Measurements from ENCODE around the gene TOP1.
"Not testable (repeated sequence)": the region's sequence is repeated elsewhere in the genome, so short reads cannot be mapped to it uniquely, and the experiment has no call there.

The TOP1 gene

GRCh38 chr20:41131594-41132387, 103.2 kb downstream of the TOP1 start:
- Mint-ChIP-seq H3K9me3 (no peaks in the 10 kb centered on the region), H3K36me3 (ENCODE audit: insufficient read depth) (peaks cover 9% of the 10 kb centered on the region), H3K27me3 (no peaks in the 10 kb centered on the region), H3K27ac (no peak overlapping the region), H3K4me3 (no peak overlapping the region), H3K4me1 (ENCODE audit: low read depth in 2 of 2) (peaks cover 13 to 21% of the 10 kb centered on the region in 2 donors)
- ATAC-seq (replicated peaks) (no peak), DNase-seq (no peak)

DNA sequence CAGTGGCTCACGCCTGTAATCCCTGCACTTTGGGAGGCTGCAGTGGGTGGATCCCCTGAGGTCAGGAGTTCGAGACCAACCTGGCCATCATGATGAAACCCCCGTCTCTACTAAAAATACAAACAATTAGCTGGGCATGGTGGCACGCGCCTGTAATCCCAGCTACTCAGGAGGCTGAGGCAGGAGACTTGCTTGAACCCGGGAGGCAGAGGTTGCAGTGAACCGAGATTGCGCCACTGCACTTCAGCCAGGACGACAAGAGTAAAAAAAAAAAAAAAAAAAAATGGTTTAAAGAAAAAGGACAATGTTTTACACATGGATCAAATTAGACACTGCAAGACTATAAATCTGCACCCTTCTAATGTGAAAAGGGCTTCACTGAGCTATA, 103.8 kb downstream of the TOP1 start:
- not testable (repeated sequence) for DNase-seq; H3K9me3 Mint-ChIP-seq; ATAC-seq (replicated peaks); H3K36me3 Mint-ChIP-seq (ENCODE audit: insufficient read depth); H3K27ac Mint-ChIP-seq; H3K27me3 Mint-ChIP-seq; H3K4me3 Mint-ChIP-seq
- H3K4me1 Mint-ChIP-seq (ENCODE audit: low read depth in 2 of 2), result peaks cover 13 to 21% of the 10 kb centered on the region in 2 donors

GRCh38 chr20:41133709-41134361, 105.2 kb downstream of the TOP1 start:
- Mint-ChIP-seq H3K9me3 (no peaks in the 10 kb centered on the region), H3K4me1 (ENCODE audit: low read depth in 2 of 2) (peaks cover 17 to 28% of the 10 kb centered on the region in 2 donors), H3K36me3 (ENCODE audit: insufficient read depth) (peaks cover 22% of the 10 kb centered on the region), H3K27me3 (no peaks in the 10 kb centered on the region), H3K4me3 (no peak overlapping the region), H3K27ac (no peak overlapping the region)
- DNase-seq, result no peak
- no peak for ATAC-seq (replicated peaks)

DNA sequence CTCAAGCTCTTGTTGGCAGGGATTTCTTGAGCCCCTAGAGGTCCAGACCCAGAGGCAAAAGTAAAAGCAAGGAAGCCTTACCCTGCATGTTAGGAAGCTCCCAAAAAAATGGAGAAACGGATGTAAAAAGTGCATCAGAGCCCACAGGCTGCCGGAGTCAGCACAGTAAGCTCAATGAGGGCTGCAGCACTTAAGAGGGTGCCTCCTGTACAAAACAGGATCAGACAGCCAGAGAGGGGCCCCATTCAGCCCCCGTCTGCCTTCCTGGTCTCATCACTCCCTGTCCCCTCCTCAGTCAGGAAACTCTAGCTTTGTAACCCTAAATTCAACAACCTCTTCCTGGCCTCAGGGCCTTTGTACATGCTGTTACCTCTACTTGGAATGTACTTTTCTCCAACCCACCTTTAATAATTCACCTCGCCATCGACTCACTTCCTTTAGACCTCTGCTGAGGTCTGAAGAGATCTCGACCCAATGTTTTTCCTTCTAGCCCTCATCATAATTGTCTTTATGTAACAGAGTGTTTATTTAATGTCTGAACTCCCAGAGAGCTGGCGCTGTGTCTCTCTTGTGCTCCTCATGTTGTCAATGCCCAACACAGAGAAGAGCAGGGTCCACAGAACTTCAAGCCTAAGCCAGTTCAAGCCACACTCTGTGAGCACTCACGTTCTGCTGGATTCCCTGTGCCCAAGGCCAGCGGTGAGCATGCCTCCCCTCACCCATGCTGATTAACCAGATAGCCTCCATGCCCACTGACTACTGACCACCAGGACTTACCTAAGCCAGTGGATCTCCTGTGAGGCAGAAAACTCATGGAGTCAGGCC, 106.0 kb downstream of the TOP1 start:
- ATAC-seq (replicated peaks) (no peak), DNase-seq (no peak)
- Mint-ChIP-seq H3K9me3 (no peaks in the 10 kb centered on the region), H3K36me3 (ENCODE audit: insufficient read depth) (peaks cover 26% of the 10 kb centered on the region), H3K27ac (peak overlapping the region in 1 of 2 donors; percentile 45), H3K4me1 (ENCODE audit: low read depth in 2 of 2) (peaks cover 24 to 36% of the 10 kb centered on the region in 2 donors), H3K27me3 (no peaks in the 10 kb centered on the region), H3K4me3 (no peak overlapping the region)

GRCh38 chr20:41135187-41135887, 106.7 kb downstream of the TOP1 start:
- ATAC-seq (replicated peaks) (peak; percentile 17), DNase-seq (peak; percentile 58 to 60 (median 58))
- Mint-ChIP-seq H3K4me1 (ENCODE audit: low read depth in 2 of 2) (peaks cover 32 to 43% of the 10 kb centered on the region in 2 donors), H3K36me3 (ENCODE audit: insufficient read depth) (peaks cover 31% of the 10 kb centered on the region), H3K4me3 (peak overlapping the region; percentile 85 to 86), H3K27me3 (no peaks in the 10 kb centered on the region), H3K27ac (peak overlapping the region in 1 of 2 donors; percentile 45), H3K9me3 (no peaks in the 10 kb centered on the region)

DNA sequence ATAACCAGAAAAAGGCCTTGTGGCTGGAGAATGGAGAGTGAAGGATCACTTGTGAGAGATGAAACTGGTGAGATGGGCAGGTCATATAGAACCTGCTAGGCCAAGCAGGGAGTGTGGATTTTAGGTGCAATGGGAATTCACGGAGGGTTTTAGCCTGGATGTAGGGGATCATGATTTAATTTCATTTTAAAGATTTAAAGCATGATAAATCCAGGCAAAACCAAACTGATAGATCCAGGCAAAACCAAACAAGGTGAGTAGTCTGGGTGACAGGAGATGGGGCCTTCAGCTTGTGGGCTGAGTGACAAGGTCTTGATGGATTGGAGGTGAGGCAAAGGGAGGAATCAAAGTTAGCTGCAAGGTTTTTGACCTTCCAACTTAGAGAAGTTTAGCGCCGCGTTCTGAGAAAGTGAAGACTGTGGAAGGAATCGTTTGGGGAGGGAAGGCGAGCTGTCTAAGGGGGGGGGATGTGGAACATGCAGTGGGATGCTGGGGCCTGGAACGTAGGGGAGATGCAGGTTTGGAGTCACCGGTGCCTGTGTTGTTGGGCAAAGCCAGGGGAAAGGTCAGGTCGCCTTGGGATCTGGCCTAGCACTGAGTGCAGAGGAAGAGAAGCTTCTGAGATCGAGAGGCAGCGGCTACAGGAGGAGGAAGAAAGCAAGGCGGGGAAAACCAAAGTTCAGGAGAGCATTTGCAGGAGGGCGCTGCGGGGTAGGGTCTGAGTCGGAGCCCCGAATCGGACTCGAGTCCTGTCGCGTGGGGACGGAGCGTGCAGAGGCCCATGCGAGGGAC, 107.5 kb downstream of the TOP1 start:
- Mint-ChIP-seq H3K4me3 (peak overlapping the region; percentile 85 to 86), H3K27me3 (no peaks in the 10 kb centered on the region), H3K9me3 (no peaks in the 10 kb centered on the region), H3K4me1 (ENCODE audit: low read depth in 2 of 2) (peaks cover 39 to 51% of the 10 kb centered on the region in 2 donors), H3K36me3 (ENCODE audit: insufficient read depth) (peaks cover 35% of the 10 kb centered on the region), H3K27ac (peak overlapping the region; percentile 72 to 97)
- ATAC-seq (replicated peaks) (no peak), DNase-seq (no peak)

DNA sequence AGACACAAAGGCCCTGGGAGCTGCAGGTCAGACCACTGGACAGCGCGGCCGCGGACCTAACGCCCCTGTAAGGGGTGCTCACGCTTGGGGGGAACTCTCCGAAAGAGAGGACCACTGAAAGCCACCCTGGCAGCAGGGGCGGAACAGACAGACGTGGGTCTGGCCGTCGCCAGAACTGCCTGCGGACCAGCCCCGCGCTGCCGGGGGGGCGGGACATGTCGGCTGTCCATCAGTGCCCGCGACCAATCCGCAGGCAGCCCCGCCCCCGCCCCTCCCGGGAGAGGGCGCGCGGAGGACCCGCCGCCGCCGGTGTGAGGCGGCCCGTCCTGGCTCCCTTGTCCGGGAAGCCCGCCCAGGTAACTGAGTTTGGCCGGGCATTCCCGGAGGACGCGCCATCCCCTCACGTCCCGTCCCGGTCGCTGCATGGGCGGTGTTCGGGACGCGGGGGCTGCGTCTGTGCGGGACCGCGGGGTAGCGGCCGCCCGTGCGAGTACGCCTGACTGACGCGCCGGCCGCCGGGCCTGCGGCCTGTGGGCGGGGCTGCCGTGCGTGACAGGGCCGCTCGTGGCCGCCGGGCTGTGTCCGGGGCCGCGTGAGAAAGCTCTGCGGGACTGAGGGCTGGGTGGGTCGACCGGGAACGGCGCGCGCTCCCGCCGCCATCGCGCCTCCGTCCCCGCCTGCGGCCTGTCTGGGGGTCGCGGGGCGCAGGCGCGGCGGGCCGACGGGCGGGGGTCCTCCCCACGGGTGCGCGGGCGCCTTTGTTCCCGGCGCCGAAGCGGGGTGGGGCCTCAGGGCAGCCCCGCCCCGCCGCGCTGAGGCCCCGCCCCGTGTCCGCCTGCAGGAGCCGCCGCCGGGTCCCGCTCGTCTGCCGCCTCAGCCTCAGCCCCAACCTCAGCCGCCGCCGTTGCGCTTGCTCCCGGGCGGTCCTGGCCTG, 108.3 kb downstream of the TOP1 start, which contains the start of gene PLCG1:
Gene PLCG1, plus strand, starts transcription at position 864 of the 934 bp plus-strand sequence. CDS start 99 bp downstream, outside the sequence.
- peak; percentile 65 to 75 (median 72) for DNase-seq
- Mint-ChIP-seq H3K27ac (peak within 1 kb of the TSS; percentile 96 to 97), H3K27me3 (no peaks in the 10 kb centered on the region), H3K36me3 (ENCODE audit: insufficient read depth) (peaks cover 36% of the 10 kb centered on the region), H3K9me3 (no peaks in the 10 kb centered on the region), H3K4me3 (peak within 1 kb of the TSS; percentile 85 to 93), H3K4me1 (ENCODE audit: low read depth in 2 of 2) (peaks cover 48 to 60% of the 10 kb centered on the region in 2 donors)
- peak; percentile 62 for ATAC-seq (replicated peaks)

GRCh38 chr20:41137614-41138474, 109.2 kb downstream of the TOP1 start:
- peaks cover 56 to 69% of the 10 kb centered on the region in 2 donors for H3K4me1 Mint-ChIP-seq (ENCODE audit: low read depth in 2 of 2)
- peak overlapping the region; percentile 85 to 93 for H3K4me3 Mint-ChIP-seq
- no peaks in the 10 kb centered on the region for H3K27me3 Mint-ChIP-seq
- peak; percentile 23 for ATAC-seq (replicated peaks)
- peaks cover 36% of the 10 kb centered on the region for H3K36me3 Mint-ChIP-seq (ENCODE audit: insufficient read depth)
- peak; percentile 65 to 69 (median 66) for DNase-seq
- H3K9me3 Mint-ChIP-seq, result no peaks in the 10 kb centered on the region
- H3K27ac Mint-ChIP-seq, result peak overlapping the region; percentile 92 to 96

GRCh38 chr20:41138475-41139226, 110.0 kb downstream of the TOP1 start:
- peaks cover 64 to 77% of the 10 kb centered on the region in 2 donors for H3K4me1 Mint-ChIP-seq (ENCODE audit: low read depth in 2 of 2)
- peaks cover 36% of the 10 kb centered on the region for H3K36me3 Mint-ChIP-seq (ENCODE audit: insufficient read depth)
- peak overlapping the region; percentile 85 to 93 for H3K4me3 Mint-ChIP-seq
- ATAC-seq (replicated peaks) (peak; percentile 42), DNase-seq (peak; percentile 45 to 56 (median 50))
- H3K27ac Mint-ChIP-seq, result peak overlapping the region; percentile 92 to 96
- H3K9me3 Mint-ChIP-seq, result no peaks in the 10 kb centered on the region
- no peaks in the 10 kb centered on the region for H3K27me3 Mint-ChIP-seq
